AG04450 (cell line): Measurements from ENCODE around the gene RPTOR. TPM values are rescaled to one million over a fixed set of nuclear protein-coding genes. Genes with fewer than 3 reads are reported as not detected.

Experiments used
- CTCF ChIA-PET: fragments of 300-600, 350-600 bp; formaldehyde crosslinking; extraction: SDS; loops from one replicate; lab custom pipeline; 2022; ENCODE audit warnings: antibody characterized with exemption, inconsistent platforms; lab: Charles Lee
- POLR2A ChIA-PET: fragments of 350-600 bp; formaldehyde crosslinking; extraction: SDS; loops from one replicate; lab custom pipeline; 2021; ENCODE audit warnings: antibody characterized with exemption, inconsistent platforms; lab: Yijun Ruan, JAX
- DNase-seq: peaks from one replicate; pipeline ENCODE4 v3.0.0-alpha.2; 2011; ENCODE audit warnings: low read depth, low spot score
- H3K27ac ChIP-seq: one replicate; pipeline ENCODE4 v1.5.1; 2012; ENCODE audit warnings: low read depth, low read length, control low read depth
- H3K27me3 ChIP-seq: one replicate; pipeline ENCODE4 v1.6.0; 2012; ENCODE audit warnings: low read length; ENCODE audit not compliant: control insufficient read depth, insufficient read depth
- H3K4me3 ChIP-seq: 2 replicates; pipeline ENCODE4 v1.5.1; 2011; ENCODE audit warnings: mild to moderate bottlenecking, low read depth, low read length, control low read depth
- H3K9me3 ChIP-seq: 2 replicates; pipeline ENCODE4 v1.5.1; 2012; ENCODE audit warnings: low read length; ENCODE audit not compliant: control insufficient read depth, insufficient read depth
- CTCF ChIP-seq: IDR thresholded peaks from 2 replicates; pipeline ENCODE4 v1.5.1; 2011; ENCODE audit warnings: low read depth, low read length, control low read depth, inconsistent platforms
- polyA plus RNA-seq: library from polyadenylated mRNA; depleted of rRNA; stranded (reverse); fragments of >200 nt; gene quantifications from 2 replicates; pipeline ENCODE4 v1.2.3, GENCODE V29; 2011

Gene RPTOR
- polyA plus RNA-seq, 1 experiment, result 6.2 TPM

GRCh38 chr17:80851277-80851925 lies 306.8 kb downstream of the RPTOR start:
- POLR2A ChIA-PET, result no interaction called here
- peak overlapping the region; percentile 34 for H3K27ac ChIP-seq
- H3K9me3 ChIP-seq, result peaks cover 7% of the 10 kb centered on the region; the same call in 1 of the 2 replicates
- no peak for TF ChIP-seq CTCF
- CTCF ChIA-PET, result interaction anchor here (1.2 kb wide), 1 partner anchor 278 kb away, joined by 3 read pairs; no protein-coding TSS in a partner anchor
- H3K27me3 ChIP-seq, result no peaks in the 10 kb centered on the region
- no peak overlapping the region for H3K4me3 ChIP-seq
- no peak for DNase-seq

- CTCF ChIA-PET, result no interaction called here
- no peak overlapping the region for H3K27ac ChIP-seq
- POLR2A ChIA-PET, result no interaction called here
Measured at GRCh38 chr17:80852476-80853015, 307.9 kb downstream of the RPTOR start.

GRCh38 chr17:80853076-80853475 lies 308.4 kb downstream of the RPTOR start:
- no peak overlapping the region for H3K4me3 ChIP-seq
- no peaks in the 10 kb centered on the region for H3K27me3 ChIP-seq
- DNase-seq, result no peak
- peaks cover 3% of the 10 kb centered on the region; the same call in 1 of the 2 replicates for H3K9me3 ChIP-seq
- POLR2A ChIA-PET, result interaction anchor here (0.6 kb wide), 1 partner anchor 399 kb away, joined by 5 read pairs; no protein-coding TSS in a partner anchor
- CTCF ChIA-PET, result no interaction called here
- H3K27ac ChIP-seq, result peak overlapping the region; percentile 73
- TF ChIP-seq CTCF, result no peak

More at GRCh38 chr17:80852476-80853015, 307.9 kb downstream of the RPTOR start:
- DNase-seq, result no peak
- Histone ChIP-seq H3K9me3 (peaks cover 3% of the 10 kb centered on the region; the same call in 1 of the 2 replicates), H3K27me3 (no peaks in the 10 kb centered on the region), H3K4me3 (no peak overlapping the region)
- no peak for TF ChIP-seq CTCF

- H3K9me3 ChIP-seq, result peaks cover 3% of the 10 kb centered on the region; the same call in 1 of the 2 replicates
- H3K4me3 ChIP-seq, result no peak overlapping the region
- no peaks in the 10 kb centered on the region for H3K27me3 ChIP-seq
- CTCF ChIA-PET, result no interaction called here
- no peak for DNase-seq
- no peak for TF ChIP-seq CTCF
- POLR2A ChIA-PET, result no interaction called here
- no peak overlapping the region for H3K27ac ChIP-seq
Measured at GRCh38 chr17:80854220-80854619, 309.6 kb downstream of the RPTOR start.
